OCI-LY1 (cell line): ENCODE measurements around the gene CHGA.

Source experiments
- H2AFZ ChIP-seq: fragments of 200-600 bp; sonication (generic), shearing (Covaris generic); 2 replicates; pipeline ENCODE4 v1.6.0; 2014; ENCODE audit warnings: antibody characterized with exemption, mild to moderate bottlenecking, low read length
- H3F3A ChIP-seq: fragments of 200-600 bp; sonication (generic), shearing (Covaris generic); 2 replicates; pipeline ENCODE4 v1.6.0; 2014; ENCODE audit warnings: mild to moderate bottlenecking, antibody characterized with exemption, low read length, moderate library complexity; ENCODE audit not compliant: insufficient read depth
- H3K27ac ChIP-seq: fragments of 200-600 bp; sonication (generic); 2 replicates; pipeline ENCODE4 v1.5.1; 2014; ENCODE audit warnings: low read length, mixed run types, mild to moderate bottlenecking, low read depth; ENCODE audit not compliant: poor library complexity, severe bottlenecking
- H3K27me3 ChIP-seq: fragments of 200-600 bp; sonication (generic); 2 replicates; pipeline ENCODE4 v1.6.0; 2014; ENCODE audit warnings: antibody characterized with exemption, mild to moderate bottlenecking, low read length, moderate library complexity; ENCODE audit not compliant: insufficient read depth
- H3K36me3 ChIP-seq: fragments of 200-600 bp; sonication (generic); 2 replicates; pipeline ENCODE4 v1.6.1; 2014; ENCODE audit warnings: mild to moderate bottlenecking, antibody characterized with exemption, low read length, moderate library complexity, mixed read lengths; ENCODE audit not compliant: insufficient read depth
- H3K4me1 ChIP-seq: fragments of 200-600 bp; sonication (generic); 2 replicates; pipeline ENCODE4 v1.5.1; 2014; ENCODE audit warnings: mild to moderate bottlenecking, low read length, moderate library complexity; ENCODE audit not compliant: insufficient read depth, severe bottlenecking
- H3K4me2 ChIP-seq: fragments of 200-600 bp; sonication (generic), shearing (Covaris generic); 2 replicates; pipeline ENCODE4 v1.6.1; 2014; ENCODE audit warnings: low read length
- H3K4me3 ChIP-seq: fragments of 200-600 bp; sonication (generic); 2 replicates; pipeline ENCODE4 v1.5.1; 2014; ENCODE audit warnings: low read length, low read depth, mild to moderate bottlenecking, mixed read lengths; ENCODE audit not compliant: poor library complexity, severe bottlenecking
- H3K79me2 ChIP-seq: fragments of 200-600 bp; shearing (Covaris generic); 2 replicates; pipeline ENCODE4 v1.6.1; 2016; ENCODE audit warnings: mixed run types, low read length, mixed read lengths; ENCODE audit not compliant: insufficient read depth
- H3K9ac ChIP-seq: fragments of 200-600 bp; sonication (generic), shearing (Covaris generic); 2 replicates; pipeline ENCODE4 v1.6.1; 2014; ENCODE audit warnings: mild to moderate bottlenecking, low read length, mixed read lengths
- H3K9me2 ChIP-seq: fragments of 200-600 bp; sonication (generic), shearing (Covaris generic); 2 replicates; pipeline ENCODE4 v1.6.1; 2014; ENCODE audit warnings: low read depth, mild to moderate bottlenecking, low read length, mixed read lengths
- H3K9me3 ChIP-seq: fragments of 200-600 bp; shearing (Covaris generic); 2 replicates; pipeline ENCODE4 v1.6.1; 2014; ENCODE audit warnings: low read length, mixed read lengths
- H4K20me1 ChIP-seq: fragments of 200-600 bp; sonication (generic), shearing (Covaris generic); 2 replicates; pipeline ENCODE4 v1.6.0; 2016; ENCODE audit warnings: mild to moderate bottlenecking, low read length; ENCODE audit not compliant: insufficient read depth
- CTCF ChIP-seq: fragments of 200-600 bp; sonication (generic), shearing (Covaris generic); IDR thresholded peaks from 2 replicates; pipeline ENCODE4 v1.5.1; 2017; ENCODE audit warnings: mild to moderate bottlenecking, antibody characterized with exemption, low read length, moderate library complexity, mixed read lengths
- EZH2 ChIP-seq: fragments of 200-600 bp; sonication (generic), shearing (Covaris generic); IDR thresholded peaks from 2 replicates; pipeline ENCODE4 v1.8.0; 2017; ENCODE audit warnings: borderline replicate concordance, mixed run types, mild to moderate bottlenecking, antibody characterized with exemption, low read length, moderate library complexity, mixed read lengths

Gene CHGA

GRCh38 chr14:92971601-92972180 is 48.7 kb downstream of the CHGA start:
- no peaks in the 10 kb centered on the region; the same call in 1 of the 2 replicates for H3K27me3 ChIP-seq
- 0 out of 2 replicates have a peak, but pooled peaks cover 4% of the 10 kb centered on the region for H3K9me3 ChIP-seq
- H3K27ac ChIP-seq, result no peak overlapping the region
- H3K36me3 ChIP-seq, result no peaks in the 10 kb centered on the region
- H3K4me3 ChIP-seq, result no peak overlapping the region
- no peaks in the 10 kb centered on the region for H3F3A ChIP-seq
- H3K79me2 ChIP-seq, result no peaks in the 10 kb centered on the region
- H3K4me2 ChIP-seq, result no peak overlapping the region
- H3K9ac ChIP-seq, result no peak overlapping the region
- no peaks in the 10 kb centered on the region for H3K4me1 ChIP-seq
- no peaks in the 10 kb centered on the region for H4K20me1 ChIP-seq
- no peak overlapping the region for H2AFZ ChIP-seq
- H3K9me2 ChIP-seq, result no peaks in the 10 kb centered on the region
- TF ChIP-seq EZH2, result no peak
- TF ChIP-seq CTCF, result no peak

GRCh38 chr14:92973261-92973797 is 50.4 kb downstream of the CHGA start:
- Histone ChIP-seq H3K4me1 (no peaks in the 10 kb centered on the region), H3K4me3 (no peak overlapping the region), H3K9me3 (peaks cover 5% of the 10 kb centered on the region; the same call in 1 of the 2 replicates), H2AFZ (no peak overlapping the region), H3K9me2 (no peaks in the 10 kb centered on the region), H3F3A (no peaks in the 10 kb centered on the region), H3K79me2 (no peaks in the 10 kb centered on the region), H3K36me3 (no peaks in the 10 kb centered on the region), H3K4me2 (no peak overlapping the region), H3K27me3 (no peaks in the 10 kb centered on the region; the same call in 1 of the 2 replicates), H3K27ac (no peak overlapping the region), H3K9ac (no peak overlapping the region), H4K20me1 (no peaks in the 10 kb centered on the region)
- TF ChIP-seq EZH2, result no peak
- TF ChIP-seq CTCF, result peak; percentile 47; the same call in 1 of the 2 replicates

- no peak overlapping the region for H3K9ac ChIP-seq
- TF ChIP-seq EZH2, result no peak
- TF ChIP-seq CTCF, result no peak
- H3K9me3 ChIP-seq, result peaks cover 9% of the 10 kb centered on the region; the same call in 1 of the 2 replicates
- H3K4me3 ChIP-seq, result no peak overlapping the region
- H3F3A ChIP-seq, result no peaks in the 10 kb centered on the region
- H2AFZ ChIP-seq, result no peak overlapping the region
- H3K27ac ChIP-seq, result no peak overlapping the region
- H3K4me1 ChIP-seq, result no peaks in the 10 kb centered on the region
- H3K4me2 ChIP-seq, result no peak overlapping the region
- no peaks in the 10 kb centered on the region for H4K20me1 ChIP-seq
- no peaks in the 10 kb centered on the region for H3K9me2 ChIP-seq
- no peaks in the 10 kb centered on the region for H3K36me3 ChIP-seq
- no peaks in the 10 kb centered on the region; the same call in 1 of the 2 replicates for H3K27me3 ChIP-seq
- H3K79me2 ChIP-seq, result no peaks in the 10 kb centered on the region
These were observed 50.9 kb downstream of the CHGA start for GRCh38 chr14:92973798-92974372.
